CD4-positive, alpha-beta T cell treated with Interleukin-10 for 1 hour (primary cell): ENCODE data around the gene SLC28A1.
"Not testable (repeated sequence)": the region's sequence is repeated elsewhere in the genome, so short reads cannot be mapped to it uniquely, and the experiment has no call there.

Source experiments
- DNase-seq: peaks from one replicate; pipeline ENCODE4 v3.0.0-alpha.2; 2020

SLC28A1 gene

GRCh38 chr15:84975871-84976351 is 91.4 kb downstream of the SLC28A1 start:
- DNase-seq: no peak

- DNase-seq: no peak
Measured at GRCh38 chr15:84976746-84977345, 92.4 kb downstream of the SLC28A1 start.

GRCh38 chr15:84979651-84980050 is 95.2 kb downstream of the SLC28A1 start:
- no peak for DNase-seq

- peak; percentile 89 for DNase-seq
Measured at GRCh38 chr15:84980196-84981053, 96.0 kb downstream of the SLC28A1 start.

GRCh38 chr15:84981054-84981710 is 96.7 kb downstream of the SLC28A1 start:
- DNase-seq: peak; percentile 97

GRCh38 chr15:84981711-84982300 is 97.3 kb downstream of the SLC28A1 start, which contains the start of gene PDE8A:
Gene PDE8A, plus strand, starts transcription at chr15:84981856. Its CDS starts 307 bp downstream, at chr15:84982163.
- peak; percentile 64 for DNase-seq

GRCh38 chr15:84982301-84982920 is 97.9 kb downstream of the SLC28A1 start:
- DNase-seq: peak; percentile 68

- DNase-seq: no peak
Measured at GRCh38 chr15:84983294-84983693, 98.8 kb downstream of the SLC28A1 start.

- DNase-seq: no peak
Measured at GRCh38 chr15:84983711-84984110, 99.2 kb downstream of the SLC28A1 start.

- no peak for DNase-seq
Measured at GRCh38 chr15:84985158-84985557, 100.7 kb downstream of the SLC28A1 start.

- not testable (repeated sequence) for DNase-seq
Measured at GRCh38 chr15:84987351-84987750, 102.9 kb downstream of the SLC28A1 start.

GRCh38 chr15:84987949-84988624 is 103.6 kb downstream of the SLC28A1 start:
- DNase-seq: peak; percentile 18

GRCh38 chr15:84988909-84989644 is 104.6 kb downstream of the SLC28A1 start:
- no peak for DNase-seq

GRCh38 chr15:84990507-84990906 is 106.0 kb downstream of the SLC28A1 start:
- no peak for DNase-seq

- DNase-seq: no peak
Measured at GRCh38 chr15:84991014-84991712, 106.7 kb downstream of the SLC28A1 start.

- DNase-seq: no peak
Measured at GRCh38 chr15:84992157-84992944, 107.9 kb downstream of the SLC28A1 start.
